ENCODE data around the gene UBE4B. TPM values are rescaled to one million over a fixed set of nuclear protein-coding genes. Genes with fewer than 3 reads are reported as not detected.

Gene UBE4B
- polyA plus RNA-seq, 2 of the 4 experiments (the other 2 are of a cell fraction), result 13.5 to 15.1 TPM

DNA sequence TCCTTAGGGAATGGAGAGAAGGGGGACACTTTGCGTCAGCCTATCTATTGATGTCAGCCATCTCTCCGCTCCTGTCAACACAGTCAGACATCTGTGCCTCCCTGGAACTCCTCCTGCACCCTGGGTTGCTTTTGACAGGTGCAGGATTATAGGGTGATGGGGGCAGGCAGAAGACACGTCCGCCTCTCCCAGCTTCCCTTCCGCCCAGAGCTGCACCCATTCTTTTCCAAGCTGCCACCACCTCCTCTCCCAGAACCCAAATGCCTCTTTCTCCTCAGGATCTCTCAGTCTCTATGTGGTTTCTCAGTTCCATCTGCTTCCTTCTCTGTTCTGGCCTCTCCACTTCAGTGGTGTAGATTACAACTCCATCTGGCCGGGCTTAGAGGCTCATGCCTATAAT lies 160.5 kb downstream of the UBE4B start:
- WGBS (ENCODE audit: missing lambda C conversion rate), result 68% methylated on average over 6 of the region's 6 CpGs
- H3K4me3 ChIP-seq, result no peak overlapping the region
- H3K4me1 ChIP-seq, result peaks cover 7% of the 10 kb centered on the region; the same call in 2 of the 3 replicates
- no peak overlapping the region for H3K27ac ChIP-seq
- FAIRE-seq (no peak), ATAC-seq (no peak), DNase-seq (ENCODE audit: low read depth in 1 of 2, low spot score in 1 of 2) (no peak)
- H3K9me3 ChIP-seq, result no peaks in the 10 kb centered on the region
- H3K4me2 ChIP-seq, result no peak overlapping the region
- TF ChIP-seq MAZ (IDR thresholded peaks at IDR 0.05; ENCODE audit: borderline replicate concordance, low read depth, low read length) (no peak), NPAS2 (CRISPR knock-in tag; IDR thresholded peaks at IDR 0.05; ENCODE audit: borderline replicate concordance) (no peak), HOXB13 (CRISPR knock-in tag; IDR thresholded peaks at IDR 0.05; ENCODE audit: low read depth) (no peak)
- ChIA-PET POLR2A (no interaction called here), CTCF (interaction anchor here (0.6 to 3.2 kb wide), 4 partner anchors 16 to 237 kb away, joined by 3 to 13 read pairs (median 3); partner anchors contain the start of genes CENPS and KIF1B)

DNA sequence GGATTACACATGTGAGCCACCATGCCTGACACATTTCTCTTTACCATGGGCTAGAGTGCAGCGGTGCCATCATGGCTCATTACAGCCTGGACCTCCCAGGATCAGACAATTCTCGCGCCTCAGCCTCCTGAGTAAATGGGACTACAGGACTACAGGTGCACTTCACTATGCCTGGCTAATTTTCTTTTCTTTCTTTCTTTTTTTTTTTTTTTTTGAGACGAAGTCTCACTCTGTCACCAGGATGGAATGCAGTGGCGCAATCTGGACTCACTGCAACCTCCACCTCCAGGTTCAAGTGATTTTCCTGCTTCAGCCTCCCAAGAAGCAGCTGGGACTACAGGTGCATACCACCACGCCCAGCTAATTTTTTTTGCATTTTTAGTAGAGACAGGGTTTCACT lies 162.8 kb downstream of the UBE4B start:
- Histone ChIP-seq H3K27ac (no peak overlapping the region; a peak in 1 of 6 replicates), H3K4me2 (peak overlapping the region; percentile 28; the same call in 1 of the 3 replicates), H3K4me1 (peaks cover 7% of the 10 kb centered on the region; the same call in 2 of the 3 replicates), H3K9me3 (no peaks in the 10 kb centered on the region), H3K4me3 (no peak overlapping the region)
- POLR2A ChIA-PET, result interaction anchor here (1.5 kb wide), 1 partner anchor 15 kb away, joined by 3 read pairs; the partner anchor contains the start of gene KIF1B
- FAIRE-seq (no peak), DNase-seq (ENCODE audit: low read depth in 1 of 2, low spot score in 1 of 2) (peak in 1 of 2 experiments; percentile 37), ATAC-seq (peak in 1 of 2 experiments; percentile 24; a peak in 2 of 6 replicates)
- 71% methylated on average over 6 of the region's 6 CpGs for whole genome bisulfite sequencing (ENCODE audit: missing lambda C conversion rate)
- TF ChIP-seq MYC (IDR thresholded peaks at IDR 0.05; ENCODE audit: borderline replicate concordance, low read length) (no peak), CEBPB (IDR thresholded peaks at IDR 0.05) (peak; percentile 67 to 75; a peak in 3 of 4 replicates)
- CTCF ChIA-PET, result interaction anchor here (1.2 kb wide), 1 partner anchor 15 kb away, joined by 6 read pairs; the partner anchor contains the start of gene KIF1B

DNA sequence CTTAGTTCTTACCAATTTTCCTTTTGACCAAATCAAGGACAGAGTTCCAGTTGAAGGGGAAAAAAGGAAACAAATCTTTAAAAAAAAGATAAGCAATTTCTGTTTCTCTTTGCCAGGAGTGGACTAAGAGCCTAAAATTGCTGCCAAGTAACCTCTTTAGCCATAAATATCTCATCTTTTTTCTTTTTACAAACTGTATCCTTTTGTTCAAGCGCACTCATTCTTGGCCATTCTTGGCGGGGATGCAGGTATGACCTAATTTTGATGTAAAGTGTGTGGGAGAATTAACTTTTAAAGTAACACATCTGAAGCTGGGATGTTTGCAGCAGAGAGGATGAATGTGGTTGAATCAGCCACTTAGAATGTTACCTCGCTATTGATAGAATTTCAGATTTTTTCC lies 164.2 kb downstream of the UBE4B start:
- Histone ChIP-seq H3K9me3 (no peaks in the 10 kb centered on the region), H3K4me3 (no peak overlapping the region), H3K27ac (no peak overlapping the region), H3K4me2 (no peak overlapping the region), H3K4me1 (peaks cover 7% of the 10 kb centered on the region; the same call in 2 of the 3 replicates)
- FAIRE-seq (no peak), ATAC-seq (no peak), DNase-seq (ENCODE audit: low read depth in 1 of 2, low spot score in 1 of 2) (no peak)
- CTCF ChIA-PET, result interaction anchor here (5.4 kb wide), 1 partner anchor 13 kb away, joined by 34 read pairs; the partner anchor contains the start of gene KIF1B
- TF ChIP-seq ZC3H11A (IDR thresholded peaks at IDR 0.05) (no peak), EHMT2 (IDR thresholded peaks at IDR 0.05; ENCODE audit: low read depth) (no peak), RARB (CRISPR knock-in tag; IDR thresholded peaks at IDR 0.05) (no peak), ESRRA (IDR thresholded peaks at IDR 0.05; ENCODE audit: borderline replicate concordance, low read length) (no peak), HEYL (CRISPR knock-in tag; IDR thresholded peaks at IDR 0.05) (no peak), RAD21 (conservative IDR thresholded peaks at IDR 0.05 in 1 of 2, IDR thresholded peaks at IDR 0.05 in 1 of 2) (no peak), BHLHE40 (IDR thresholded peaks at IDR 0.05; ENCODE audit: low read depth, low read length) (no peak), MYC (IDR thresholded peaks at IDR 0.05; ENCODE audit: borderline replicate concordance, low read length) (no peak), GATA3 (IDR thresholded peaks at IDR 0.05; ENCODE audit: borderline replicate concordance) (no peak)
- TF ChIP-seq, protein P1, sequence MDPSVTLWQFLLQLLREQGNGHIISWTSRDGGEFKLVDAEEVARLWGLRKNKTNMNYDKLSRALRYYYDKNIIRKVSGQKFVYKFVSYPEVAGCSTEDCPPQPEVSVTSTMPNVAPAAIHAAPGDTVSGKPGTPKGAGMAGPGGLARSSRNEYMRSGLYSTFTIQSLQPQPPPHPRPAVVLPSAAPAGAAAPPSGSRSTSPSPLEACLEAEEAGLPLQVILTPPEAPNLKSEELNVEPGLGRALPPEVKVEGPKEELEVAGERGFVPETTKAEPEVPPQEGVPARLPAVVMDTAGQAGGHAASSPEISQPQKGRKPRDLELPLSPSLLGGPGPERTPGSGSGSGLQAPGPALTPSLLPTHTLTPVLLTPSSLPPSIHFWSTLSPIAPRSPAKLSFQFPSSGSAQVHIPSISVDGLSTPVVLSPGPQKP (IDR thresholded peaks at IDR 0.05; ENCODE audit: low read depth, low read length), result no peak
- WGBS (ENCODE audit: missing lambda C conversion rate), result 85% methylated on average over 3 of the region's 3 CpGs
- POLR2A ChIA-PET, result interaction anchor here (1.5 kb wide), 1 partner anchor 13 kb away, joined by 3 read pairs; the partner anchor contains the start of gene KIF1B

DNA sequence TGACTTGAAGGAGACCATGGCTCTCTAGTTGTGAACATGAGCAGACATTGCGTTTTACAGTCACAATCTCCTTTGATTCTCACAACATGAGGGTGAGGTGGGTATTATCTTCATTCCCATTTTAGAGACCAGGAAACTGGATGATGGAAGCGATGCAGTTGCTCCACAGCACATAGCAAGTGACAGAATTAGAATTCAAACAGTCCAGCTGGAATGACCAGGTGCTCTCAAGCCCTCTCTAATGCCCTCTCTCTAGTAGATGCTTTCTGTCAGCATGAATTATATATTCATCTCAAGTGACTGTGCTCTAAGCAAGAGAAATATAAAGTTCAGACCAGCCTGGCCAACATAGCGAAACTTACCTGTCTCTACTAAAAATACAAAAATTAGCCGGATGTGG lies 167.9 kb downstream of the UBE4B start:
- Histone ChIP-seq H3K4me3 (no peak overlapping the region), H3K4me1 (peaks cover 3% of the 10 kb centered on the region; the same call in 1 of the 3 replicates), H3K27ac (no peak overlapping the region), H3K4me2 (no peak overlapping the region), H3K9me3 (no peaks in the 10 kb centered on the region)
- FAIRE-seq, result no peak
- DNase-seq (ENCODE audit: low read depth in 1 of 2, low spot score in 1 of 2), result no peak
- 79% methylated on average over 4 of the region's 4 CpGs for WGBS (ENCODE audit: missing lambda C conversion rate)
- ChIA-PET CTCF (interaction anchor here (5.4 kb wide), 1 partner anchor 9 kb away, joined by 34 read pairs; the partner anchor contains the start of gene KIF1B), POLR2A (no interaction called here)
- no peak for ATAC-seq
- TF ChIP-seq KDM5A (IDR thresholded peaks at IDR 0.05), result no peak
- TF ChIP-seq MAFK (IDR thresholded peaks at IDR 0.05; ENCODE audit: partially characterized antibody), result no peak
- TF ChIP-seq, protein P2, sequence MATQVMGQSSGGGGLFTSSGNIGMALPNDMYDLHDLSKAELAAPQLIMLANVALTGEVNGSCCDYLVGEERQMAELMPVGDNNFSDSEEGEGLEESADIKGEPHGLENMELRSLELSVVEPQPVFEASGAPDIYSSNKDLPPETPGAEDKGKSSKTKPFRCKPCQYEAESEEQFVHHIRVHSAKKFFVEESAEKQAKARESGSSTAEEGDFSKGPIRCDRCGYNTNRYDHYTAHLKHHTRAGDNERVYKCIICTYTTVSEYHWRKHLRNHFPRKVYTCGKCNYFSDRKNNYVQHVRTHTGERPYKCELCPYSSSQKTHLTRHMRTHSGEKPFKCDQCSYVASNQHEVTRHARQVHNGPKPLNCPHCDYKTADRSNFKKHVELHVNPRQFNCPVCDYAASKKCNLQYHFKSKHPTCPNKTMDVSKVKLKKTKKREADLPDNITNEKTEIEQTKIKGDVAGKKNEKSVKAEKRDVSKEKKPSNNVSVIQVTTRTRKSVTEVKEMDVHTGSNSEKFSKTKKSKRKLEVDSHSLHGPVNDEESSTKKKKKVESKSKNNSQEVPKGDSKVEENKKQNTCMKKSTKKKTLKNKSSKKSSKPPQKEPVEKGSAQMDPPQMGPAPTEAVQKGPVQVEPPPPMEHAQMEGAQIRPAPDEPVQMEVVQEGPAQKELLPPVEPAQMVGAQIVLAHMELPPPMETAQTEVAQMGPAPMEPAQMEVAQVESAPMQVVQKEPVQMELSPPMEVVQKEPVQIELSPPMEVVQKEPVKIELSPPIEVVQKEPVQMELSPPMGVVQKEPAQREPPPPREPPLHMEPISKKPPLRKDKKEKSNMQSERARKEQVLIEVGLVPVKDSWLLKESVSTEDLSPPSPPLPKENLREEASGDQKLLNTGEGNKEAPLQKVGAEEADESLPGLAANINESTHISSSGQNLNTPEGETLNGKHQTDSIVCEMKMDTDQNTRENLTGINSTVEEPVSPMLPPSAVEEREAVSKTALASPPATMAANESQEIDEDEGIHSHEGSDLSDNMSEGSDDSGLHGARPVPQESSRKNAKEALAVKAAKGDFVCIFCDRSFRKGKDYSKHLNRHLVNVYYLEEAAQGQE (IDR thresholded peaks at IDR 0.05), result no peak
- TF ChIP-seq RFX5 (IDR thresholded peaks at IDR 0.05), result no peak
- no peak for TF ChIP-seq PHF8 (IDR thresholded peaks at IDR 0.05; ENCODE audit: borderline replicate concordance, low read depth)
- no peak for TF ChIP-seq CHD2 (IDR thresholded peaks at IDR 0.05; ENCODE audit: low read length, partially characterized antibody)
- TF ChIP-seq SMC3 (IDR thresholded peaks at IDR 0.05), result no peak
- TF ChIP-seq CHD4 (IDR thresholded peaks at IDR 0.05; ENCODE audit: borderline replicate concordance), result no peak
- no peak for TF ChIP-seq HOXB13 (CRISPR knock-in tag; IDR thresholded peaks at IDR 0.05; ENCODE audit: low read depth)
- TF ChIP-seq RNF2 (IDR thresholded peaks at IDR 0.05; ENCODE audit: borderline replicate concordance, low read depth), result no peak
- TF ChIP-seq GATA3 (IDR thresholded peaks at IDR 0.05; ENCODE audit: borderline replicate concordance), result no peak
- TF ChIP-seq TFCP2L1 (CRISPR knock-in tag; IDR thresholded peaks at IDR 0.05), result no peak
- TF ChIP-seq HOXB5 (CRISPR knock-in tag; IDR thresholded peaks at IDR 0.05), result no peak
- no peak for TF ChIP-seq FOSL2 (IDR thresholded peaks at IDR 0.05)
- no peak for TF ChIP-seq FOSL2 (CRISPR knock-in tag; IDR thresholded peaks at IDR 0.05)
